GM23338 (cell line): ENCODE results near the gene ZBTB8B.

Source experiments
- CTCF ChIP-seq, 2 experiments: fragments of 200-600 bp in 1 of 2; sonication (generic) in 1 of 2; conservative IDR thresholded peaks; 2 replicates each; pipeline versions ENCODE4 v1.5.1 to v1.6.1; 2016 to 2017; ENCODE audit warnings: antibody characterized with exemption in 2 of 2, low read depth in 2 of 2, mild to moderate bottlenecking in 2 of 2, moderate library complexity in 1 of 2
- EZH2 ChIP-seq: fragments of 200-600 bp; sonication (generic); IDR thresholded peaks from one replicate; pipeline ENCODE4 v1.8.0; 2017; ENCODE audit warnings: antibody characterized with exemption, mild to moderate bottlenecking, low read depth; ENCODE audit not compliant: unreplicated experiment
- EZH2phosphoT487 ChIP-seq: fragments of 200-600 bp; sonication (generic); IDR thresholded peaks from one replicate; pipeline ENCODE4 v1.8.1; 2018; ENCODE audit warnings: antibody characterized with exemption; ENCODE audit not compliant: unreplicated experiment
- JUNB ChIP-seq: IDR thresholded peaks from one replicate; pipeline ENCODE4 v1.6.1; 2016; ENCODE audit warnings: antibody characterized with exemption; ENCODE audit not compliant: unreplicated experiment
- POLR2AphosphoS5 ChIP-seq: IDR thresholded peaks from 2 replicates; pipeline ENCODE4 v1.6.1; 2016; ENCODE audit warnings: antibody characterized with exemption, low read depth
- REST ChIP-seq: IDR thresholded peaks from one replicate; pipeline ENCODE4 v1.6.1; 2018; ENCODE audit warnings: antibody characterized with exemption; ENCODE audit not compliant: unreplicated experiment

- no peak for TF ChIP-seq CTCF (conservative IDR thresholded peaks at IDR 0.05; ENCODE audit: low read depth in 2 of 2)
- no peak for TF ChIP-seq EZH2phosphoT487
- no peak for TF ChIP-seq POLR2AphosphoS5
- TF ChIP-seq REST: no peak
- no peak for TF ChIP-seq JUNB
- TF ChIP-seq EZH2: no peak
Observed at GRCh38 chr1:32465578-32465933, 684 bp downstream of the ZBTB8B start.
